ENCODE measurements around the gene TRPV6.

The TRPV6 gene

DNA sequence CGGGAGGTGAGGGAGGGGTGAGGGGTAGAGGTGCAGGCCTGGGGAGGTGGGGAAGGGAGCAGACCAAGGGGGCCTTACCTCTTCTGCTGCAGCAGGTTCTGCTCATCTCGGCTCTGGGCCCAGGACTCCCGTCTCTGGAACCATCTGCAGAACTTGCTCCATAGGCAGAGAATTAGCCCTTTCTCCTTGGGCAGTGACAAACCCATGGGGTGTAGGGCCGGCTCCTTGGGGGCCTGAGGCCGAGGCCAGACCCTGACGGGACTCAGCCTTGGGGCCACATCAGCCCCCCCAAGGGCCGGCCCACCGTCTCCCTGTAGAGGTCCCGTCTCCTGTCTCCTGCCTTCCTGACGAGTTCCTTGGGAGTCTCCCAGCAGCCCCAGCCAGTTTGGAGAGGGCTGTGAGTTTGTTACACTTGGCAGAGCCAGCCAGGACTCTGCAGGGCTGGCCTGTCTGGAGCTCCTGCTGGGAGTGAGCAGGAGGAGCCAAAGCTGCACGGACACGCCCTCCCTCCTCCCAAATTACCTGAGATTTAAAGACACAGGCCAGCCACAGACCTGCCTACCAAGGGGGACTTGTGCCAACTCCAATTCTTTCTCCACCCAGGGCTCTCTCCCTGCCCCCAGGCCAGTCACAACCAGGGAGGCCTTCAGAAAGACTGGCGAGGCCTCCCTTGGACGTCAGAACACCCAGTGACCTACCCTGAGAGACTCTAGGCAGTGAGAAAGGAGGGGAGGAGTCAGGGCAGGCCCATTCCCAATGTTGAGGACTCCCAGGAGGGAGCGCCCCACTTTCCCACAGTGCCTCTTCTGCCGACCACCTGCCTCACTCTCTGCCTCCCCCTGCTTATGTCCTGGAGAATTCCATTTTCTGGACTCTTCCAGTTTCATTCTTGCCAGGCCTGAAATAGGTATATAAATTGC, at the start of gene TRPV6:
TSS of gene TRPV6 (minus strand) at position 435 of the 920 bp plus-strand sequence.
- H3K27me3 ChIP-seq (ENCODE audit: insufficient read depth, low read depth, severe bottlenecking) = no peaks in the 10 kb centered on the region
- peak; percentile 10 for DNase-seq
- no peak within 1 kb of the TSS for H3K4me3 ChIP-seq (ENCODE audit: low read depth, low read length)
- H3K36me3 ChIP-seq = no peaks in the 10 kb centered on the region
- no peaks in the 10 kb centered on the region for H3K9me3 ChIP-seq (ENCODE audit: severe bottlenecking)
- H3K27ac ChIP-seq = no peak within 1 kb of the TSS
- TF ChIP-seq, protein P1, sequence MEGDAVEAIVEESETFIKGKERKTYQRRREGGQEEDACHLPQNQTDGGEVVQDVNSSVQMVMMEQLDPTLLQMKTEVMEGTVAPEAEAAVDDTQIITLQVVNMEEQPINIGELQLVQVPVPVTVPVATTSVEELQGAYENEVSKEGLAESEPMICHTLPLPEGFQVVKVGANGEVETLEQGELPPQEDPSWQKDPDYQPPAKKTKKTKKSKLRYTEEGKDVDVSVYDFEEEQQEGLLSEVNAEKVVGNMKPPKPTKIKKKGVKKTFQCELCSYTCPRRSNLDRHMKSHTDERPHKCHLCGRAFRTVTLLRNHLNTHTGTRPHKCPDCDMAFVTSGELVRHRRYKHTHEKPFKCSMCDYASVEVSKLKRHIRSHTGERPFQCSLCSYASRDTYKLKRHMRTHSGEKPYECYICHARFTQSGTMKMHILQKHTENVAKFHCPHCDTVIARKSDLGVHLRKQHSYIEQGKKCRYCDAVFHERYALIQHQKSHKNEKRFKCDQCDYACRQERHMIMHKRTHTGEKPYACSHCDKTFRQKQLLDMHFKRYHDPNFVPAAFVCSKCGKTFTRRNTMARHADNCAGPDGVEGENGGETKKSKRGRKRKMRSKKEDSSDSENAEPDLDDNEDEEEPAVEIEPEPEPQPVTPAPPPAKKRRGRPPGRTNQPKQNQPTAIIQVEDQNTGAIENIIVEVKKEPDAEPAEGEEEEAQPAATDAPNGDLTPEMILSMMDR (IDR thresholded peaks at IDR 0.05; ENCODE audit: low read depth, low read length) = no peak

DNA sequence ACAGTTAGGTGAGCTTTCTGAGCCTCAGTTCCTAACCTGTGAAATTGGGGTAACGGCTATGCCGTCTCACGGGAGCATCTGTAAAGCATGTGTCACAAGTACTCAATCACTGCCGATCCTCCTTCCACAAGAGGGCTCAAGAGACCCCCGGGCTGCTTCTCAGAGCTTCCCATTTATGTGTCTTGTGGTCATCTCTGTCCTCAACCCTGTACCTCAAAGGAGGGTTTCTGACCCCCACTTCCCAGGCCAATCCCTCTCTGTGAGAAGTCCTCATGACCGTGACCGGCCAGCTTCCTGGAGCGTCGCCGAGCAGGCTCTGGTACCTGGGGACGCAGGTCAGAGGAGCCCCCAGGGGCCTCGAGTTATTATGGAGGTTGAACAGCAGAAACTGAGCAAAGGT, 48.5 kb upstream of the TRPV6 start:
- no peak overlapping the region for H3K27ac ChIP-seq
- DNase-seq = no peak
- no peaks in the 10 kb centered on the region for H3K36me3 ChIP-seq
- TF ChIP-seq, protein P1 (IDR thresholded peaks at IDR 0.05; ENCODE audit: low read depth, low read length) = no peak
- no peaks in the 10 kb centered on the region for H3K27me3 ChIP-seq (ENCODE audit: insufficient read depth, low read depth, severe bottlenecking)
- H3K9me3 ChIP-seq (ENCODE audit: severe bottlenecking) = no peaks in the 10 kb centered on the region
- H3K4me3 ChIP-seq (ENCODE audit: low read depth, low read length) = no peak overlapping the region

DNA sequence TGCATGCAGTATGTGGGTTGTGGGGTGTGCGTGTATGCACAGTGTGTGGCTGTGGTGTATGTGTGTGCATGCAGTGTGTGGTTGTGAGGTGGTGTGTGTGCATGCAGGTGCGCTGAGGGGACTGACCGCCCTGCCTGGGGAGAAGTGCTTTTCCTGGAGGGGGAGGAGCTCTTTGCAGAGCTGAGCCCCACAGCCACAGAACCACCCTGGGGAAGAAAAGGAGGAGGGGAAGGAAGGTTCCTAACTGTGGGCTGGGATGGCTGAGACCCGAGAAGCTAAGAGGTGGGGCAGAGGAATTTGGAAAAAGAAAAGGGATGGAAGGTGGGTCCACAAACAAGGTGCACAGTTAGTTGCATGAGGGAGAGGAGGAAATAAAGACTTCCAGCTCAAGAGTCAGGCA, 48.1 kb upstream of the TRPV6 start, which contains the start of gene TRPV5:
TSS of gene TRPV5 (minus strand) at position 123 of the 400 bp plus-strand sequence. CDS start 287 bp downstream, outside the sequence.
- Histone ChIP-seq H3K36me3 (no peaks in the 10 kb centered on the region), H3K9me3 (ENCODE audit: severe bottlenecking) (no peaks in the 10 kb centered on the region), H3K4me3 (ENCODE audit: low read depth, low read length) (no peak within 1 kb of the TSS), H3K27ac (no peak within 1 kb of the TSS), H3K27me3 (ENCODE audit: insufficient read depth, low read depth, severe bottlenecking) (no peaks in the 10 kb centered on the region)
- DNase-seq = no peak
- TF ChIP-seq, protein P1 (IDR thresholded peaks at IDR 0.05; ENCODE audit: low read depth, low read length) = no peak

DNA sequence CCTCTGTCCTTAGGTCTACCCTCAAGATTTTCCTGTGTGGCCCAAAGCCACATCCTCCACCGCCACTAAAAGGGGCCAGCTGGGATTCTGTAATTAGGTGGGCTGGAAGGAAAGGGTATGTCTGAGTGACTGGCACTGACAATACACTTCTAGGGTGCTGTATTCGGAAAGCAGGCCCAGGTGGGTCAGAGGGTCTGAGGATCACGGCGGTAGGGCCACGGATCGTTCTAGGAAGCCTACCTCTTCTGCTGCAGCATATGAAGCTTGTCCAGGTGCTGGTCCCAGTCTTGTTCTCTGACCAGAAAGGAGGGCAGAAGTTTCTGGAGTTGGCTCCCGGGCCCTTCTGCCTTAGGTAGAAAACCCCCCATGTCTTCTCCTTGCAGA, 47.5 kb upstream of the TRPV6 start:
- DNase-seq = no peak
- H3K27me3 ChIP-seq (ENCODE audit: insufficient read depth, low read depth, severe bottlenecking) = no peaks in the 10 kb centered on the region
- H3K27ac ChIP-seq = no peak overlapping the region
- H3K36me3 ChIP-seq = no peaks in the 10 kb centered on the region
- TF ChIP-seq, protein P1 (IDR thresholded peaks at IDR 0.05; ENCODE audit: low read depth, low read length) = no peak
- H3K9me3 ChIP-seq (ENCODE audit: severe bottlenecking) = no peaks in the 10 kb centered on the region
- H3K4me3 ChIP-seq (ENCODE audit: low read depth, low read length) = no peak overlapping the region

DNA sequence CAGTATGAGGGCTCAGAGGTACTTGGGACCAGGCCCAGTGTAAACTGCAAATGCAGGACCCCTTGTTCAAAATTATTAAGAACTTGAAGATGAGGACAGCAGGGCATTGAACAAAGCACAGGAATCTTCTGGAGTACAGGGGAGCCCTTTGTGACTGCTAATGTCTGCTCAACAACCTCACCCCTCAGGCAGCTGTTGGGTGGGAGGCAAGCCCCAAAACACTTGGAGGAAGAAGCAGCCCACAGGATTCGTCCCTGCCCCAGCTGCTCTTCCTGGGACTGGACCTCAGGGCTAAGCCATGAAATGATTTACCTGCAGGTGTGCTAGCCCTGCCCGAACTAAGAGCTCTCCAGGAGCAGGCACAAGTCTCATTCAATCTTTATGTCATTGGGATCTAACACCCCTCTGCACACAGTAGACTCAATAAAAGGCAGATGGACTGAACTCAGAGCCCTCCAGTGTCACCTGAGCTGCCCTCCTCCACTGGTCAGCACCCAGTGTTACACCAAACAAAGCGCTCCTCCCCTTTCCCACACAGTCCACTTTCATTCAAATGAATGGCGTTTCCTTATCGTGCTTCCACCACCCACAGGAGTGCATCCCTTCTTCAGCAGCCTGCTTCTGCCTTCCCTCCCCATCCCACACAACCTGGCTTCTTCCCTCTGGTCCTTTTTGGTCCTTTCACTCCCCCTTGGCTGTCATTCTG, 47.0 kb upstream of the TRPV6 start:
- Histone ChIP-seq H3K9me3 (ENCODE audit: severe bottlenecking) (no peaks in the 10 kb centered on the region), H3K27me3 (ENCODE audit: insufficient read depth, low read depth, severe bottlenecking) (no peaks in the 10 kb centered on the region), H3K27ac (no peak overlapping the region), H3K4me3 (ENCODE audit: low read depth, low read length) (no peak overlapping the region), H3K36me3 (no peaks in the 10 kb centered on the region)
- no peak for DNase-seq
- TF ChIP-seq, protein P1 (IDR thresholded peaks at IDR 0.05; ENCODE audit: low read depth, low read length) = no peak
